Nephron progenitor cell (in vitro differentiated cells): ENCODE results near the gene NR1D1.

Source experiments
- DNase-seq: peaks from one replicate; pipeline ENCODE4 v3.0.0; 2021
- H3K27ac Mint-ChIP-seq: 2 replicates; pipeline ENCODE4 v1.8.0; 2021; ENCODE audit warnings: mild to moderate bottlenecking, moderate library complexity, mixed read lengths
- H3K27me3 Mint-ChIP-seq: 2 replicates; pipeline ENCODE4 v1.8.0; 2021; ENCODE audit warnings: mild to moderate bottlenecking, low read depth, mixed read lengths; ENCODE audit not compliant: poor library complexity
- H3K36me3 Mint-ChIP-seq: 2 replicates; pipeline ENCODE4 v1.8.0; 2021; ENCODE audit warnings: low read depth, mixed read lengths
- H3K4me1 Mint-ChIP-seq: 2 replicates; pipeline ENCODE4 v1.8.0; 2021; ENCODE audit warnings: mixed read lengths
- H3K4me3 Mint-ChIP-seq: 2 replicates; pipeline ENCODE4 v1.8.0; 2021; ENCODE audit warnings: mild to moderate bottlenecking, moderate library complexity, mixed read lengths
- H3K9me3 Mint-ChIP-seq: 2 replicates; pipeline ENCODE4 v1.8.0; 2021; ENCODE audit warnings: mild to moderate bottlenecking, moderate library complexity, mixed read lengths
- TF ChIP-seq, protein P1 (sequence below): fragments of 200-600 bp; sonication (generic); IDR thresholded peaks from 2 replicates; pipeline ENCODE4 v1.5.0; 2021; ENCODE audit warnings: antibody characterized with exemption

Gene NR1D1

DNA sequence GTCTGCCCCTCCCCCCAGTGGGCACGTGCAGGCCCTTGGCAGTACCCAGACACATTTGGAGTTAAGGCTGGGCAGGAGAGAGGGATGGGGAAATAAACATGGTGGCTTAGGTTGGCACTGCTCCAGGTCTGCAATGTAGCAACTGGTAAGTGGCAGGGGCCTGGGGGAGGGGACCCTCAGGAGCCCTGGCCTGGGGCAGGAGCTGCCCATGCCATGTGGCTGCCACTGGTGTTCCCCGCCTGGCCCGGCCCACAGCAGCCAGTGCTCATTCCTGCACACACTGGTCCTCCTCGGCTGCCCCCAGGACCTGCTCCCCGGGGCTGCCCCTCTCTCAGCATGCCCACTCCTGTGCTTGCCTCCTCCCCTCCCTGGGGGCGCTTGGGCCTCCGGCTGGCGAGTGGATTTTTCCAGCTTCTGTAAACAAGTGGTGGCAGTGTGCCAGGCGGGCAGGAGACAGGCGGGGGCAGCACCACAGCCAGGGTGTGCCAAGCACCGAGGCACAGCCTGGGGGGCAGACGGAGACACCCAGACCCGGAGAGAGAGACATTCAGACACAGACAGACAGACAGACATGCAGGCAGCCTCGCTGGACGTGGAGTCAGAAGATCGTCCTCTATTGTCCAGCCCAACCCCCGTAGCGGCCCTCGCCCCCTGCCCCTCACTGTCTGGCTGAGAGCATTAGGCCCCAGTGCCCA is 28.2 kb downstream of the NR1D1 start:
- H3K4me1 Mint-ChIP-seq = peaks cover 63% of the 10 kb centered on the region
- no peaks in the 10 kb centered on the region for H3K36me3 Mint-ChIP-seq
- no peak overlapping the region for H3K27ac Mint-ChIP-seq
- no peak for DNase-seq
- no peak overlapping the region for H3K4me3 Mint-ChIP-seq
- no peaks in the 10 kb centered on the region for H3K9me3 Mint-ChIP-seq
- TF ChIP-seq, protein P1, sequence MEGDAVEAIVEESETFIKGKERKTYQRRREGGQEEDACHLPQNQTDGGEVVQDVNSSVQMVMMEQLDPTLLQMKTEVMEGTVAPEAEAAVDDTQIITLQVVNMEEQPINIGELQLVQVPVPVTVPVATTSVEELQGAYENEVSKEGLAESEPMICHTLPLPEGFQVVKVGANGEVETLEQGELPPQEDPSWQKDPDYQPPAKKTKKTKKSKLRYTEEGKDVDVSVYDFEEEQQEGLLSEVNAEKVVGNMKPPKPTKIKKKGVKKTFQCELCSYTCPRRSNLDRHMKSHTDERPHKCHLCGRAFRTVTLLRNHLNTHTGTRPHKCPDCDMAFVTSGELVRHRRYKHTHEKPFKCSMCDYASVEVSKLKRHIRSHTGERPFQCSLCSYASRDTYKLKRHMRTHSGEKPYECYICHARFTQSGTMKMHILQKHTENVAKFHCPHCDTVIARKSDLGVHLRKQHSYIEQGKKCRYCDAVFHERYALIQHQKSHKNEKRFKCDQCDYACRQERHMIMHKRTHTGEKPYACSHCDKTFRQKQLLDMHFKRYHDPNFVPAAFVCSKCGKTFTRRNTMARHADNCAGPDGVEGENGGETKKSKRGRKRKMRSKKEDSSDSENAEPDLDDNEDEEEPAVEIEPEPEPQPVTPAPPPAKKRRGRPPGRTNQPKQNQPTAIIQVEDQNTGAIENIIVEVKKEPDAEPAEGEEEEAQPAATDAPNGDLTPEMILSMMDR = no peak
- no peaks in the 10 kb centered on the region for H3K27me3 Mint-ChIP-seq

GRCh38 chr17:40071313-40072039 is 28.9 kb downstream of the NR1D1 start:
- peaks cover 70% of the 10 kb centered on the region for H3K4me1 Mint-ChIP-seq
- no peak overlapping the region for H3K27ac Mint-ChIP-seq
- H3K4me3 Mint-ChIP-seq = no peak overlapping the region
- H3K9me3 Mint-ChIP-seq = no peaks in the 10 kb centered on the region
- TF ChIP-seq, protein P1 = no peak
- DNase-seq = no peak
- H3K27me3 Mint-ChIP-seq = no peaks in the 10 kb centered on the region
- no peaks in the 10 kb centered on the region for H3K36me3 Mint-ChIP-seq

- H3K27me3 Mint-ChIP-seq = no peaks in the 10 kb centered on the region
- H3K4me3 Mint-ChIP-seq = no peak overlapping the region
- H3K4me1 Mint-ChIP-seq = peaks cover 72% of the 10 kb centered on the region
- no peaks in the 10 kb centered on the region for H3K36me3 Mint-ChIP-seq
- DNase-seq = no peak
- no peaks in the 10 kb centered on the region for H3K9me3 Mint-ChIP-seq
- no peak overlapping the region for H3K27ac Mint-ChIP-seq
- TF ChIP-seq, protein P1 = no peak
Observed at GRCh38 chr17:40070709-40071312, 29.6 kb downstream of the NR1D1 start.

DNA sequence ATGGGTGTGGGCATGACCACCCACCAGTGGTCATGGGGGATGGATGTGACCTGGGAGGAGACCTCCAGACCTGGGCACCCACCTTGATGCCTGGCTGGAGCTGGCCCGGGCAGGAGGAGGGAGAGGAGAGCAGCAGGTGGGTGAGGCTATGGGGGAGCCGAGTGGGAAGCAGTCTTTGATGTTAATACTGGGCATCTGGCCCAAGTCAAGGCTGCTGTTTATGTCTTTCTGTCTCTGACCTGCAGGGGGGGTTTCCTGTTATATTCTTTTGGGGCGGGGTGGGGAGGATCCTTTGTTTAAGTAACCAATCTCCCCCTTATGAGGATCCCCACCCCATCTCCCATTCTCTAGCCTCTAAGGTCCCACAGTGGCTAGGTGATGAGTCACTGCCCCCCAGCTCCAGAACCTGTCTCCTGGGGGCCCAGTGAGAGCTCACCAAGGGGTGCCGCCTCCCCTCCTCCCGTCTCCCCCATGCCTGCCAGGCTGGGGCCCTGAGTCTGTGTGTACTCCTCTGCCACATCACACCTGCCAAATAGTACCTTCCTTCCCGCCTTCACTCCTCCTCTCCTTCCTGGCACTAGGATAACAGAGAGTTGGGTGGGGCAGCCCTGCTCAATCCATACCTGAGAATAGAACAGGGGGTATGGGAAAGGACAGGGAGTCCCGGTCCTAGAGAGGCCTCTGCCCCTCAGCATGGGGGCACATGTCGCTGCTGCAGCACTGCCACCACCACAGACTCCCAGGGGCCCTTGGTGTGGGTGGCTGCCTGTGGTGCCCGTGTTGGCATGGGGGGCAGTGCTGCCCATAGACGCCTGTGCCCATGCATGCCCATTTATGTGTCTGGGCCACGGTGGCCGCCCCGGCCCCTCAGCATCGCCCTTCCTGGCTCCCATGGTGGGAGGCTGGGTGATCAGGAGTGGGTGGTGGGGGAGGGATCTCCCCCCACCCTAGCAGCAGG is 30.4 kb downstream of the NR1D1 start:
- peak overlapping the region; percentile 52 for H3K4me3 Mint-ChIP-seq

More for the DNA sequence above, 30.4 kb downstream of the NR1D1 start:
- Mint-ChIP-seq H3K27ac (peak overlapping the region; percentile 12), H3K27me3 (peaks cover 3% of the 10 kb centered on the region), H3K4me1 (peaks cover 72% of the 10 kb centered on the region), H3K9me3 (no peaks in the 10 kb centered on the region), H3K36me3 (no peaks in the 10 kb centered on the region)
- DNase-seq = no peak
- TF ChIP-seq, protein P1 = no peak
